GM23248 (cell line): ENCODE results near the gene LPAR5. TPM values are rescaled to one million over a fixed set of nuclear protein-coding genes. Genes with fewer than 3 reads are reported as not detected.

ENCODE experiments used
- DNase-seq: peaks from one replicate; pipeline ENCODE4 v3.0.0-alpha.2; 2015
- H2AFZ ChIP-seq: fragments of 200-600 bp; sonication (generic); 2 replicates; pipeline ENCODE4 v1.6.1; 2016; ENCODE audit warnings: antibody characterized with exemption
- H3F3A ChIP-seq: fragments of 200-600 bp; sonication (generic); 2 replicates; pipeline ENCODE4 v1.6.1; 2016; ENCODE audit warnings: mild to moderate bottlenecking, antibody characterized with exemption, mixed run types; ENCODE audit not compliant: insufficient read depth
- H3K27ac ChIP-seq: fragments of 200-600 bp; sonication (generic); 2 replicates; pipeline ENCODE4 v1.5.1; 2016; ENCODE audit warnings: mild to moderate bottlenecking
- H3K27me3 ChIP-seq: fragments of 200-600 bp; sonication (generic); replicated peaks from 2 replicates; pipeline ENCODE4 v1.6.1; 2016; ENCODE audit warnings: mild to moderate bottlenecking; ENCODE audit not compliant: insufficient read depth
- H3K36me3 ChIP-seq: fragments of 200-600 bp; sonication (generic); 2 replicates; pipeline ENCODE4 v1.6.1; 2016; ENCODE audit warnings: low read depth, mild to moderate bottlenecking
- H3K4me1 ChIP-seq: fragments of 200-600 bp; sonication (generic); 2 replicates; pipeline ENCODE4 v1.6.1; 2016; ENCODE audit warnings: mild to moderate bottlenecking; ENCODE audit not compliant: insufficient read depth
- H3K4me2 ChIP-seq: fragments of 200-600 bp; sonication (generic); one replicate; pipeline ENCODE4 v1.6.1; 2016; ENCODE audit warnings: mild to moderate bottlenecking; ENCODE audit not compliant: unreplicated experiment
- H3K4me3 ChIP-seq: fragments of 200-600 bp; sonication (generic); 2 replicates; pipeline ENCODE4 v1.5.1; 2016; ENCODE audit warnings: mild to moderate bottlenecking
- H3K79me2 ChIP-seq: fragments of 200-600 bp; sonication (generic); 2 replicates; pipeline ENCODE4 v1.6.1; 2016; ENCODE audit warnings: mild to moderate bottlenecking; ENCODE audit not compliant: insufficient read depth
- H3K9ac ChIP-seq: fragments of 200-600 bp; sonication (generic); 2 replicates; pipeline ENCODE4 v1.6.1; 2016; ENCODE audit warnings: mild to moderate bottlenecking
- H3K9me2 ChIP-seq: fragments of 200-600 bp; sonication (generic); 2 replicates; pipeline ENCODE4 v1.6.1; 2016; ENCODE audit warnings: mixed run types, mild to moderate bottlenecking, moderate library complexity; ENCODE audit not compliant: insufficient read depth
- H3K9me3 ChIP-seq: fragments of 200-600 bp; sonication (generic); one replicate; pipeline ENCODE4 v1.6.1; 2017; ENCODE audit warnings: low read depth
- H4K20me1 ChIP-seq: fragments of 200-600 bp; sonication (generic); 2 replicates; pipeline ENCODE4 v1.6.0; 2016; ENCODE audit not compliant: insufficient read depth
- EZH2 ChIP-seq: fragments of 200-600 bp; sonication (generic); IDR thresholded peaks from 2 replicates; pipeline ENCODE4 v1.6.1; 2018; ENCODE audit warnings: antibody characterized with exemption, mild to moderate bottlenecking; ENCODE audit not compliant: insufficient read depth, poor library complexity, severe bottlenecking
- EZH2phosphoT487 ChIP-seq: fragments of 200-600 bp; sonication (generic); IDR thresholded peaks from 2 replicates; pipeline ENCODE4 v1.6.1; 2018; ENCODE audit warnings: antibody characterized with exemption, moderate library complexity, mild to moderate bottlenecking, low read depth; ENCODE audit not compliant: insufficient read depth
- WGBS, 2 experiments: methylation state at CpG; one replicate each; pipeline ENCODE4 v1.1.6; 2015 to 2017; ENCODE audit warnings: low lambda C conversion rate in 2 of 2, low coverage in 1 of 2; ENCODE audit errors: missing lambda C conversion rate in 2 of 2; 5-methylcytosine and 5-hydroxymethylcytosine counted together
- in situ Hi-C: fragments of 300-500 bp; cut with MboI; formaldehyde crosslinking; loops from 2 replicates; pipeline ENCODE4 v1.15.0; 2020
- polyA plus RNA-seq: library from polyadenylated mRNA; unstranded; fragments of >200 nt; fragmentation: Nextera tagmentation; extraction: Ambion mirVana; gene quantifications from 2 replicates; pipeline ENCODE4 v1.2.1, GENCODE V29; 2016
- total RNA-seq: library from RNA; depleted of rRNA; stranded (reverse); fragments of >200 nt; shearing (Covaris generic); gene quantifications from 2 replicates; pipeline ENCODE4 v1.2.3, GENCODE V29; 2014

The LPAR5 gene
- total and polyA plus RNA-seq, 2 experiments from 2014 or later = not detected

GRCh38 chr12:6643569-6644256, 8.0 kb upstream of the LPAR5 start:
- no peak for DNase-seq
- no peaks in the 10 kb centered on the region for H3K79me2 ChIP-seq
- in situ Hi-C loops = no loop called here

GRCh38 chr12:6641131-6641530, 5.4 kb upstream of the LPAR5 start:
- peak; percentile 22 for DNase-seq
- in situ Hi-C loops = no loop called here
- H3K4me3 ChIP-seq = no peak overlapping the region
- H4K20me1 ChIP-seq = no peaks in the 10 kb centered on the region
- WGBS, 2 experiments = 24 to 26% methylated on average over 4 of the region's 4 CpGs
- H3K9me3 ChIP-seq = no peaks in the 10 kb centered on the region
- H3K4me2 ChIP-seq = no peak overlapping the region
- H3F3A ChIP-seq = no peaks in the 10 kb centered on the region
- no peaks in the 10 kb centered on the region for H3K9me2 ChIP-seq
- no peaks in the 10 kb centered on the region; the same call in 1 of the 2 replicates for H3K27me3 ChIP-seq
- no peaks in the 10 kb centered on the region for H3K79me2 ChIP-seq
- no peak overlapping the region for H2AFZ ChIP-seq
- no peak overlapping the region for H3K27ac ChIP-seq
- peaks cover 2% of the 10 kb centered on the region; the same call in 1 of the 2 replicates for H3K4me1 ChIP-seq
- H3K9ac ChIP-seq = no peak overlapping the region
- H3K36me3 ChIP-seq = no peaks in the 10 kb centered on the region
- no peak for TF ChIP-seq EZH2
- TF ChIP-seq EZH2phosphoT487 = no peak

More at GRCh38 chr12:6643569-6644256, 8.0 kb upstream of the LPAR5 start:
- no peaks in the 10 kb centered on the region for H3K4me1 ChIP-seq
- WGBS, 2 experiments = 71 to 74% methylated on average over 6 of the region's 6 CpGs
- H3F3A ChIP-seq = no peaks in the 10 kb centered on the region
- no peak overlapping the region for H3K4me2 ChIP-seq
- no peak overlapping the region for H3K9ac ChIP-seq
- no peak overlapping the region for H2AFZ ChIP-seq
- H3K36me3 ChIP-seq = no peaks in the 10 kb centered on the region
- H3K9me3 ChIP-seq = no peaks in the 10 kb centered on the region
- TF ChIP-seq EZH2 (no peak), EZH2phosphoT487 (no peak)
- no peaks in the 10 kb centered on the region for H4K20me1 ChIP-seq
- no peaks in the 10 kb centered on the region for H3K9me2 ChIP-seq
- H3K4me3 ChIP-seq = no peak overlapping the region
- no peak overlapping the region for H3K27ac ChIP-seq
- H3K27me3 ChIP-seq = no peaks in the 10 kb centered on the region; the same call in 1 of the 2 replicates

GRCh38 chr12:6640497-6640896, 4.7 kb upstream of the LPAR5 start:
- Histone ChIP-seq H3F3A (no peaks in the 10 kb centered on the region), H3K9ac (no peak overlapping the region), H3K9me2 (no peaks in the 10 kb centered on the region), H3K27me3 (no peaks in the 10 kb centered on the region; the same call in 1 of the 2 replicates), H3K4me3 (no peak overlapping the region), H3K4me2 (no peak overlapping the region), H2AFZ (no peak overlapping the region), H4K20me1 (no peaks in the 10 kb centered on the region), H3K79me2 (no peaks in the 10 kb centered on the region), H3K36me3 (no peaks in the 10 kb centered on the region), H3K27ac (no peak overlapping the region), H3K9me3 (no peaks in the 10 kb centered on the region), H3K4me1 (peaks cover 8% of the 10 kb centered on the region; the same call in 1 of the 2 replicates)
- WGBS, 2 experiments = 85 to 88% methylated on average over 4 of the region's 4 CpGs
- in situ Hi-C loops = no loop called here
- TF ChIP-seq EZH2 = no peak
- no peak for TF ChIP-seq EZH2phosphoT487
- no peak for DNase-seq

GRCh38 chr12:6639151-6639801, 3.5 kb upstream of the LPAR5 start:
- no peaks in the 10 kb centered on the region; the same call in 1 of the 2 replicates for H3K27me3 ChIP-seq
- no peak for TF ChIP-seq EZH2phosphoT487
- no peak for TF ChIP-seq EZH2
- H3K27ac ChIP-seq = no peak overlapping the region
- no peak overlapping the region for H2AFZ ChIP-seq
- no peak overlapping the region for H3K4me3 ChIP-seq
- no peaks in the 10 kb centered on the region for H3K9me2 ChIP-seq
- H3K79me2 ChIP-seq = no peaks in the 10 kb centered on the region
- H3K4me2 ChIP-seq = no peak overlapping the region
- H3F3A ChIP-seq = no peaks in the 10 kb centered on the region
- in situ Hi-C loops = no loop called here
- H4K20me1 ChIP-seq = no peaks in the 10 kb centered on the region
- 58 to 66% methylated on average over 11 of the region's 11 CpGs for WGBS, 2 experiments
- H3K9ac ChIP-seq = no peak overlapping the region
- H3K4me1 ChIP-seq = peaks cover 8% of the 10 kb centered on the region; the same call in 1 of the 2 replicates
- no peaks in the 10 kb centered on the region for H3K9me3 ChIP-seq
- H3K36me3 ChIP-seq = no peaks in the 10 kb centered on the region
- no peak for DNase-seq
